SK-N-SH (cell line): ENCODE measurements around the gene SFMBT2.

Experiments
- EZH2phosphoT487 ChIP-seq: fragments of 200-600 bp; sonication (generic); IDR thresholded peaks from 2 replicates; pipeline ENCODE4 v1.6.1; 2017; ENCODE audit warnings: low read depth, mixed run types, mild to moderate bottlenecking, antibody characterized with exemption, moderate library complexity, borderline replicate concordance
- POLR2AphosphoS5 ChIP-seq: IDR thresholded peaks from 2 replicates; pipeline ENCODE4 v1.6.1; 2012; ENCODE audit warnings: low read depth, low read length
- TF ChIP-seq, protein P1 (sequence below): fragments of 200-600 bp; sonication (generic); IDR thresholded peaks from 2 replicates; pipeline ENCODE4 v1.6.1; 2017; ENCODE audit warnings: antibody characterized with exemption, mild to moderate bottlenecking, moderate library complexity
- TF ChIP-seq, protein P2 (sequence below): fragments of 150-350 bp; IDR thresholded peaks from 2 replicates; pipeline ENCODE4 v1.6.1; 2017; ENCODE audit warnings: antibody characterized with exemption, low read length, low read depth, borderline replicate concordance
- TF ChIP-seq, protein P3 (sequence below): IDR thresholded peaks from 2 replicates; pipeline ENCODE4 v1.6.1; 2012; ENCODE audit warnings: mild to moderate bottlenecking, low read depth, low read length, moderate library complexity

DNA sequence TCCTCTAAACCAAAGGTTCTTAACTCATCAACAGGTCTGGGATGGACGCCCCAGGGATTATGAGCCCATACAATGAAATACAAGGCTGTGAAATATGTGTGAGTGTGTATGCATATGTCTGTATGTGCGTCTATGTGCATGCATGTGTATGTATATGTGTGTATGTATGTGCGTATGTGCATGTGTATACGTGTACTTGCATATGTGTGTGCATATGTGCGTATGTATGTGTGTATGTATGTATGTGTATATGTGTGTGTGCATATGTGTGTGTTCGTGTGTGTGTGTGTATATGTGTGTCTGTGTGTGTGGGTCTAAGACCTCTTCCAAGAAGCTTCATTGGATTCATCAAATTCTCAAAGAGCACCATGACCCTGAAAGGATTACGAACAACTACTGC, 112.3 kb downstream of the SFMBT2 start:
- TF ChIP-seq, protein P1, sequence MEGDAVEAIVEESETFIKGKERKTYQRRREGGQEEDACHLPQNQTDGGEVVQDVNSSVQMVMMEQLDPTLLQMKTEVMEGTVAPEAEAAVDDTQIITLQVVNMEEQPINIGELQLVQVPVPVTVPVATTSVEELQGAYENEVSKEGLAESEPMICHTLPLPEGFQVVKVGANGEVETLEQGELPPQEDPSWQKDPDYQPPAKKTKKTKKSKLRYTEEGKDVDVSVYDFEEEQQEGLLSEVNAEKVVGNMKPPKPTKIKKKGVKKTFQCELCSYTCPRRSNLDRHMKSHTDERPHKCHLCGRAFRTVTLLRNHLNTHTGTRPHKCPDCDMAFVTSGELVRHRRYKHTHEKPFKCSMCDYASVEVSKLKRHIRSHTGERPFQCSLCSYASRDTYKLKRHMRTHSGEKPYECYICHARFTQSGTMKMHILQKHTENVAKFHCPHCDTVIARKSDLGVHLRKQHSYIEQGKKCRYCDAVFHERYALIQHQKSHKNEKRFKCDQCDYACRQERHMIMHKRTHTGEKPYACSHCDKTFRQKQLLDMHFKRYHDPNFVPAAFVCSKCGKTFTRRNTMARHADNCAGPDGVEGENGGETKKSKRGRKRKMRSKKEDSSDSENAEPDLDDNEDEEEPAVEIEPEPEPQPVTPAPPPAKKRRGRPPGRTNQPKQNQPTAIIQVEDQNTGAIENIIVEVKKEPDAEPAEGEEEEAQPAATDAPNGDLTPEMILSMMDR, result no peak
- TF ChIP-seq, protein P2, sequence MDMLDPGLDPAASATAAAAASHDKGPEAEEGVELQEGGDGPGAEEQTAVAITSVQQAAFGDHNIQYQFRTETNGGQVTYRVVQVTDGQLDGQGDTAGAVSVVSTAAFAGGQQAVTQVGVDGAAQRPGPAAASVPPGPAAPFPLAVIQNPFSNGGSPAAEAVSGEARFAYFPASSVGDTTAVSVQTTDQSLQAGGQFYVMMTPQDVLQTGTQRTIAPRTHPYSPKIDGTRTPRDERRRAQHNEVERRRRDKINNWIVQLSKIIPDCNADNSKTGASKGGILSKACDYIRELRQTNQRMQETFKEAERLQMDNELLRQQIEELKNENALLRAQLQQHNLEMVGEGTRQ, result no peak
- no peak for TF ChIP-seq POLR2AphosphoS5
- TF ChIP-seq EZH2phosphoT487, result no peak
- TF ChIP-seq, protein P3, sequence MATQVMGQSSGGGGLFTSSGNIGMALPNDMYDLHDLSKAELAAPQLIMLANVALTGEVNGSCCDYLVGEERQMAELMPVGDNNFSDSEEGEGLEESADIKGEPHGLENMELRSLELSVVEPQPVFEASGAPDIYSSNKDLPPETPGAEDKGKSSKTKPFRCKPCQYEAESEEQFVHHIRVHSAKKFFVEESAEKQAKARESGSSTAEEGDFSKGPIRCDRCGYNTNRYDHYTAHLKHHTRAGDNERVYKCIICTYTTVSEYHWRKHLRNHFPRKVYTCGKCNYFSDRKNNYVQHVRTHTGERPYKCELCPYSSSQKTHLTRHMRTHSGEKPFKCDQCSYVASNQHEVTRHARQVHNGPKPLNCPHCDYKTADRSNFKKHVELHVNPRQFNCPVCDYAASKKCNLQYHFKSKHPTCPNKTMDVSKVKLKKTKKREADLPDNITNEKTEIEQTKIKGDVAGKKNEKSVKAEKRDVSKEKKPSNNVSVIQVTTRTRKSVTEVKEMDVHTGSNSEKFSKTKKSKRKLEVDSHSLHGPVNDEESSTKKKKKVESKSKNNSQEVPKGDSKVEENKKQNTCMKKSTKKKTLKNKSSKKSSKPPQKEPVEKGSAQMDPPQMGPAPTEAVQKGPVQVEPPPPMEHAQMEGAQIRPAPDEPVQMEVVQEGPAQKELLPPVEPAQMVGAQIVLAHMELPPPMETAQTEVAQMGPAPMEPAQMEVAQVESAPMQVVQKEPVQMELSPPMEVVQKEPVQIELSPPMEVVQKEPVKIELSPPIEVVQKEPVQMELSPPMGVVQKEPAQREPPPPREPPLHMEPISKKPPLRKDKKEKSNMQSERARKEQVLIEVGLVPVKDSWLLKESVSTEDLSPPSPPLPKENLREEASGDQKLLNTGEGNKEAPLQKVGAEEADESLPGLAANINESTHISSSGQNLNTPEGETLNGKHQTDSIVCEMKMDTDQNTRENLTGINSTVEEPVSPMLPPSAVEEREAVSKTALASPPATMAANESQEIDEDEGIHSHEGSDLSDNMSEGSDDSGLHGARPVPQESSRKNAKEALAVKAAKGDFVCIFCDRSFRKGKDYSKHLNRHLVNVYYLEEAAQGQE, result no peak
